ENCODE measurements around the gene CACNA1B. TPM values are rescaled to one million over a fixed set of nuclear protein-coding genes. Genes with fewer than 3 reads are reported as not detected.

CACNA1B gene
- total RNA-seq, 1 donor from 2014 or later, result 0.74 TPM

DNA sequence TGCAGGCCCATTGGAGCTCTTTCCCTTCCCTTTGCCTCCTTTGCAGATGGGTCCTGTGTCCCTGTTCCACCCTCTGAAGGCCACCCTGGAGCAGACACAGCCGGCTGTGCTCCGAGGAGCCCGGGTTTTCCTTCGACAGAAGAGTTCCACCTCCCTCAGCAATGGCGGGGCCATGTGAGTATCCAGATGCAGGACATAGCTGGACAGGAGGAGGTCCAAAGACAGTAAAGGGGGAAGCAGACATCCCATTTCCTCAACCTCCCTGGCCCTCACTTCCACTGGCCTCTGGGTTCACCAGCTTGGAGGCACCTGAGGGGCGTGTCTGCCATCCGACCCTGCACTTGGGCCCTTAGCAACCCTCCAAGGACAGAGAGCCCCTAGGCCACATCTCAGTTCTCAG lies 237.9 kb downstream of the CACNA1B start:
- TF ChIP-seq, protein P1, sequence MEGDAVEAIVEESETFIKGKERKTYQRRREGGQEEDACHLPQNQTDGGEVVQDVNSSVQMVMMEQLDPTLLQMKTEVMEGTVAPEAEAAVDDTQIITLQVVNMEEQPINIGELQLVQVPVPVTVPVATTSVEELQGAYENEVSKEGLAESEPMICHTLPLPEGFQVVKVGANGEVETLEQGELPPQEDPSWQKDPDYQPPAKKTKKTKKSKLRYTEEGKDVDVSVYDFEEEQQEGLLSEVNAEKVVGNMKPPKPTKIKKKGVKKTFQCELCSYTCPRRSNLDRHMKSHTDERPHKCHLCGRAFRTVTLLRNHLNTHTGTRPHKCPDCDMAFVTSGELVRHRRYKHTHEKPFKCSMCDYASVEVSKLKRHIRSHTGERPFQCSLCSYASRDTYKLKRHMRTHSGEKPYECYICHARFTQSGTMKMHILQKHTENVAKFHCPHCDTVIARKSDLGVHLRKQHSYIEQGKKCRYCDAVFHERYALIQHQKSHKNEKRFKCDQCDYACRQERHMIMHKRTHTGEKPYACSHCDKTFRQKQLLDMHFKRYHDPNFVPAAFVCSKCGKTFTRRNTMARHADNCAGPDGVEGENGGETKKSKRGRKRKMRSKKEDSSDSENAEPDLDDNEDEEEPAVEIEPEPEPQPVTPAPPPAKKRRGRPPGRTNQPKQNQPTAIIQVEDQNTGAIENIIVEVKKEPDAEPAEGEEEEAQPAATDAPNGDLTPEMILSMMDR (IDR thresholded peaks at IDR 0.05), result no peak
- TF ChIP-seq POLR2AphosphoS5 (IDR thresholded peaks at IDR 0.05; ENCODE audit: insufficient read depth in 1 of 2, low read depth in 1 of 2) (no peak), POLR2A (IDR thresholded peaks at IDR 0.05) (no peak)
- intact Hi-C loops (cut with DNase I), result no loop called here
- Histone ChIP-seq H3K4me3 (no peak overlapping the region), H3K27ac (no peak overlapping the region), H3K36me3 (no peaks in the 10 kb centered on the region), H3K4me1 (no peaks in the 10 kb centered on the region), H3K27me3 (no peaks in the 10 kb centered on the region), H3K9me3 (no peaks in the 10 kb centered on the region)
- DNase-seq (ENCODE audit: extremely low spot score in 2 of 2), result no peak

DNA sequence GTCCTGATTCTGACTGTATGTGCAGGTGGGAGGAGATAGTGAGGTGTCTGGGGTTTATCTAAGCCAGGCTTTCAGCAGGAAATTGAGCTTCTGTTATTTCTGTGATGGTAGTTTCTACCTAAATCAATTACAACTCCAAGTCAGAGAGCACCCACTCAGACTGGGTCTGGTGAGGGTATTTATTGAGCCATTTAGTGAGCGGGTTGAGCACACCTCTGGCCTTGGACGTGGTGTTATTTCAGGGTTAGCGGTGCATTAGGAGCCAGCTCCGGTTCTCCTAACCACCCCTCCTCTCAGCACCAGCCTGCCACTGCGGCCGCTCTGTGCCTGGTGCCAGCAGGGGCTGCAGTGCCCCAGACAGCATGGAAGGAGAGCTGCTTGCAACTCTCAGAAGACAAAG lies 238.9 kb downstream of the CACNA1B start:
- Histone ChIP-seq H3K27ac (no peak overlapping the region), H3K9me3 (no peaks in the 10 kb centered on the region), H3K36me3 (no peaks in the 10 kb centered on the region), H3K27me3 (no peaks in the 10 kb centered on the region), H3K4me1 (no peaks in the 10 kb centered on the region), H3K4me3 (no peak overlapping the region)
- no peak for DNase-seq (ENCODE audit: extremely low spot score in 2 of 2)
- TF ChIP-seq POLR2AphosphoS5 (IDR thresholded peaks at IDR 0.05; ENCODE audit: insufficient read depth in 1 of 2, low read depth in 1 of 2) (no peak), POLR2A (IDR thresholded peaks at IDR 0.05) (no peak)
- TF ChIP-seq, protein P1 (IDR thresholded peaks at IDR 0.05), result no peak
- intact Hi-C loops (cut with DNase I), result no loop called here

DNA sequence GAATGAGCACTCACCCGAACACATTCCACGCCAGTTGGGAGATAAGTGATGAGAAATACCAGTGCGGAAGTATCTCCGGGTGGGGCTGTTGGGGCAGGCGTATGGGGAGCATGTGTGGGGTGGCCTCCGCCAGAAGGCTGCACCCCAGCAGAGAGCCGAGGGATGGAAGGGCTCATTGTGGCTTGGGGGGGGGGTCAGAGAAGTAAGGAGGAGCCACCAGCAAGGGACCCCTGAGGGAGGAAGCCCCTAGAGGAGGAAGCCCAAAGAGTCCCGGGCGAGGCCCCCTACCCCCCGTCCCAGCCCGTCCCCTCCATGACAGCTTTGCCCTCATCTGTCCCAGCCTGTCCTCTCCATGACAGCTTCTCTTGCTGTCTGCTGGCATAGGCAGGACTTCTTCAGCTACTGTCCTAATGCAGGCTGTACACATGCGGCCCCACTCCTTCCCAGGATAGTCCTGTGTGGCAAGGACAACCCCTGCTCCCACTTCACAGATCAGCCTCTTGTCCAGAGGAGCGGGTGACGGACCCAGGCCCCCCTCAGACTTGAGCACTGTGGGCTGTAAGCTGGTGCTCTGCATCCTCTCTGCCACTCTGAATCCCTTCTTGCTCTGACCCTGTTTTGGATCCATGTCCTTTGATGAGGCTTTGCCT lies 239.6 kb downstream of the CACNA1B start:
- no peaks in the 10 kb centered on the region for H3K27me3 ChIP-seq

DNA sequence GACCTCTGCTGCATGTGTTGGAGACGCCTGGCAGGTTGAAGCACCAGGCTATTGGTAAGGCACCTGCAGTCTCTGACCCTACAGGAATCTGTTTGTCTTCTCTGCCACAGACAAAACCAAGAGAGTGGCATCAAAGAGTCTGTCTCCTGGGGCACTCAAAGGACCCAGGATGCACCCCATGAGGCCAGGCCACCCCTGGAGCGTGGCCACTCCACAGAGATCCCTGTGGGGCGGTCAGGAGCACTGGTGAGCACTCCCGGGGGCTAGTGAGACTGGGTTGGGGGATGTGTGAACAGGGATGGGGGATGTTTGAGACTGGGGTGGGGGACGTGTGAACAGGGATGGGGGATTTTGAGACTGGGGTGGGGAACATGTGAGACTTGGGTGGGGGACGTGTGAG lies 240.3 kb downstream of the CACNA1B start:
- Histone ChIP-seq H3K36me3 (no peaks in the 10 kb centered on the region), H3K4me1 (no peaks in the 10 kb centered on the region), H3K9me3 (no peaks in the 10 kb centered on the region), H3K4me3 (no peak overlapping the region), H3K27ac (no peak overlapping the region), H3K27me3 (no peaks in the 10 kb centered on the region)
- intact Hi-C loops (cut with DNase I), result no loop called here
- TF ChIP-seq, protein P1 (IDR thresholded peaks at IDR 0.05), result no peak
- TF ChIP-seq POLR2AphosphoS5 (IDR thresholded peaks at IDR 0.05; ENCODE audit: insufficient read depth in 1 of 2, low read depth in 1 of 2) (no peak), POLR2A (IDR thresholded peaks at IDR 0.05) (no peak)
- DNase-seq (ENCODE audit: extremely low spot score in 2 of 2), result no peak

More for the DNA sequence above, 239.6 kb downstream of the CACNA1B start:
- no peak overlapping the region for H3K4me3 ChIP-seq
- H3K4me1 ChIP-seq, result no peaks in the 10 kb centered on the region
- H3K36me3 ChIP-seq, result no peaks in the 10 kb centered on the region
- no peak overlapping the region for H3K27ac ChIP-seq
- TF ChIP-seq, protein P1 (IDR thresholded peaks at IDR 0.05), result no peak
- TF ChIP-seq POLR2AphosphoS5 (IDR thresholded peaks at IDR 0.05; ENCODE audit: insufficient read depth in 1 of 2, low read depth in 1 of 2) (no peak), POLR2A (IDR thresholded peaks at IDR 0.05) (no peak)
- no peak for DNase-seq (ENCODE audit: extremely low spot score in 2 of 2)
- no peaks in the 10 kb centered on the region for H3K9me3 ChIP-seq
- intact Hi-C loops (cut with DNase I), result no loop called here

DNA sequence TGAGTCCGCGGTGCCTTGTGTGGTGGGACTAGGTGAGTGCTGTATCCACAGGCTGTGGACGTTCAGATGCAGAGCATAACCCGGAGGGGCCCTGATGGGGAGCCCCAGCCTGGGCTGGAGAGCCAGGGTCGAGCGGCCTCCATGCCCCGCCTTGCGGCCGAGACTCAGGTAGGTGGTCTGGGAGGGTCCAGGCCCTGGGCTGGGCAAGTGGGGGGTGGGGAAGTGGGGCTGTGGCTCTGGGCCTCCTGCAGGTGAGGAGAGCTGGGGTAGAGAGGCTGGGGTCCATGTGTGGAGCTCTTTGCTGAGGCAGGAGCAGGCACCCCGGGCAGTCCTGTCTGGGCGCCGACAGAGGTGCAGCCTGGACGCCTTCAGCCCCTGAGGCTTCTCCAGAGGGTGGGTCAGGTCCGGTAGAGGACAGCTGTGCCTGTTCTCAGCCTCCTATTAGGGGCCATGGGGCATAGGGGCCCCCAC lies 241.1 kb downstream of the CACNA1B start:
- Histone ChIP-seq H3K36me3 (no peaks in the 10 kb centered on the region), H3K27me3 (no peaks in the 10 kb centered on the region), H3K4me3 (no peak overlapping the region), H3K4me1 (no peaks in the 10 kb centered on the region), H3K9me3 (no peaks in the 10 kb centered on the region), H3K27ac (no peak overlapping the region)
- intact Hi-C loops (cut with DNase I), result no loop called here
- TF ChIP-seq, protein P1 (IDR thresholded peaks at IDR 0.05), result no peak
- no peak for TF ChIP-seq POLR2A (IDR thresholded peaks at IDR 0.05)
- no peak for TF ChIP-seq POLR2AphosphoS5 (IDR thresholded peaks at IDR 0.05; ENCODE audit: insufficient read depth in 1 of 2, low read depth in 1 of 2)
- no peak for DNase-seq (ENCODE audit: extremely low spot score in 2 of 2)

All from vagina (tissue), 2 donors.